ENCODE measurements around the gene MYBPHL. TPM values are rescaled to one million over a fixed set of nuclear protein-coding genes. Genes with fewer than 3 reads are reported as not detected.

Gene MYBPHL
- total RNA-seq, 2 donors from 2014 or later = not detected

GRCh38 chr1:109327285-109327684, 20.5 kb upstream of the MYBPHL start:
- no peaks in the 10 kb centered on the region for H3K4me1 ChIP-seq (ENCODE audit: control insufficient read depth, insufficient read depth, low read length)
- H3K9me3 ChIP-seq (ENCODE audit: control insufficient read depth, low read length) = peaks cover 21% of the 10 kb centered on the region
- 93 to 95% methylated on average over 2 to 5 of the region's 5 CpGs for WGBS, 2 experiments (ENCODE audit: insufficient coverage in 1 of 2, insufficient read length in 1 of 2)
- Mint-ChIP-seq H3K4me1 (no peaks in the 10 kb centered on the region), H3K27ac (no peak overlapping the region), H3K4me3 (no peak overlapping the region), H3K27me3 (ENCODE audit: insufficient read depth) (no peaks in the 10 kb centered on the region), H3K9me3 (peaks cover 18% of the 10 kb centered on the region), H3K36me3 (ENCODE audit: low read depth) (peaks cover 54% of the 10 kb centered on the region)
- H3K27ac ChIP-seq (ENCODE audit: low read depth, low read length) = no peak overlapping the region
- H3K9ac ChIP-seq (ENCODE audit: extremely low read depth, low read length, poor library complexity, severe bottlenecking) = no peak overlapping the region
- H3K36me3 ChIP-seq (ENCODE audit: control insufficient read depth, insufficient read depth, low read length) = peaks cover 60% of the 10 kb centered on the region
- no peaks in the 10 kb centered on the region for H3K27me3 ChIP-seq (ENCODE audit: control insufficient read depth, insufficient read depth, low read length, poor library complexity, severe bottlenecking)
- H3K4me3 ChIP-seq (ENCODE audit: low read length) = no peak overlapping the region
- DNase-seq = no peak
- no peak for TF ChIP-seq CTCF (conservative IDR thresholded peaks at IDR 0.05)

- H3K4me1 ChIP-seq (ENCODE audit: control insufficient read depth, insufficient read depth, low read length) = no peaks in the 10 kb centered on the region
- Mint-ChIP-seq H3K4me3 (no peak overlapping the region), H3K36me3 (ENCODE audit: low read depth) (peaks cover 49% of the 10 kb centered on the region), H3K9me3 (no peaks in the 10 kb centered on the region), H3K27ac (no peak overlapping the region), H3K4me1 (peaks cover 5% of the 10 kb centered on the region), H3K27me3 (ENCODE audit: insufficient read depth) (no peaks in the 10 kb centered on the region)
- peaks cover 48% of the 10 kb centered on the region for H3K36me3 ChIP-seq (ENCODE audit: control insufficient read depth, insufficient read depth, low read length)
- H3K9me3 ChIP-seq (ENCODE audit: control insufficient read depth, low read length) = no peaks in the 10 kb centered on the region
- no peak for TF ChIP-seq CTCF (conservative IDR thresholded peaks at IDR 0.05)
- no peak for DNase-seq
- H3K9ac ChIP-seq (ENCODE audit: extremely low read depth, low read length, poor library complexity, severe bottlenecking) = no peak overlapping the region
- H3K27me3 ChIP-seq (ENCODE audit: control insufficient read depth, insufficient read depth, low read length, poor library complexity, severe bottlenecking) = no peaks in the 10 kb centered on the region
- 94% methylated on average over 4 to 6 of the region's 6 CpGs for WGBS, 2 experiments (ENCODE audit: insufficient coverage in 1 of 2, insufficient read length in 1 of 2)
- H3K27ac ChIP-seq (ENCODE audit: low read depth, low read length) = no peak overlapping the region
- H3K4me3 ChIP-seq (ENCODE audit: low read length) = no peak overlapping the region
Observed at GRCh38 chr1:109322974-109323373, 16.2 kb upstream of the MYBPHL start.

GRCh38 chr1:109319114-109319513, 12.3 kb upstream of the MYBPHL start:
- H3K4me3 Mint-ChIP-seq = no peak overlapping the region

More at GRCh38 chr1:109319114-109319513, 12.3 kb upstream of the MYBPHL start:
- Histone ChIP-seq H3K27ac (ENCODE audit: low read depth, low read length) (no peak overlapping the region), H3K36me3 (ENCODE audit: control insufficient read depth, insufficient read depth, low read length) (peaks cover 56% of the 10 kb centered on the region), H3K9ac (ENCODE audit: extremely low read depth, low read length, poor library complexity, severe bottlenecking) (no peak overlapping the region), H3K27me3 (ENCODE audit: control insufficient read depth, insufficient read depth, low read length, poor library complexity, severe bottlenecking) (no peaks in the 10 kb centered on the region), H3K4me3 (ENCODE audit: low read length) (no peak overlapping the region), H3K9me3 (ENCODE audit: control insufficient read depth, low read length) (no peaks in the 10 kb centered on the region), H3K4me1 (ENCODE audit: control insufficient read depth, insufficient read depth, low read length) (no peaks in the 10 kb centered on the region)
- H3K9me3 Mint-ChIP-seq = no peaks in the 10 kb centered on the region
- DNase-seq = peak; percentile 50
- no peaks in the 10 kb centered on the region for H3K27me3 Mint-ChIP-seq (ENCODE audit: insufficient read depth)
- no peak for TF ChIP-seq CTCF (conservative IDR thresholded peaks at IDR 0.05)
- H3K27ac Mint-ChIP-seq = peak overlapping the region; percentile 14
- H3K36me3 Mint-ChIP-seq (ENCODE audit: low read depth) = peaks cover 66% of the 10 kb centered on the region
- WGBS, 2 experiments (ENCODE audit: insufficient coverage in 1 of 2, insufficient read length in 1 of 2) = 83 to 90% methylated on average over 2 to 3 of the region's 3 CpGs
- peaks cover 5% of the 10 kb centered on the region for H3K4me1 Mint-ChIP-seq

Measured in endodermal cell (in vitro differentiated cells).